GM18858 (cell line): Measurements from ENCODE around the gene MEIOB.

Experiments used
- ATAC-seq: cut with Tn5 transposase; IDR thresholded peaks from one replicate; pipeline ENCODE4 v1.9.1; 2021; ENCODE audit not compliant: unreplicated experiment

MEIOB gene

GRCh38 chr16:1789643-1790045, 82.3 kb downstream of the MEIOB start:
- ATAC-seq, result no peak

GRCh38 chr16:1788708-1789100, 83.3 kb downstream of the MEIOB start:
- no peak for ATAC-seq

- no peak for ATAC-seq
Measured at GRCh38 chr16:1788095-1788707, 83.8 kb downstream of the MEIOB start.

- ATAC-seq, result no peak
Measured at GRCh38 chr16:1787322-1788094, 84.5 kb downstream of the MEIOB start.

- ATAC-seq, result no peak
Measured at GRCh38 chr16:1787056-1787321, 85.0 kb downstream of the MEIOB start.

GRCh38 chr16:1786242-1787055, 85.5 kb downstream of the MEIOB start:
- no peak for ATAC-seq

- no peak for ATAC-seq
Measured at GRCh38 chr16:1785846-1786170, 86.2 kb downstream of the MEIOB start.

GRCh38 chr16:1784977-1785845, 86.8 kb downstream of the MEIOB start:
- ATAC-seq, result no peak
